OCI-LY7 (cell line): ENCODE measurements around the gene STK33. TPM values are rescaled to one million over a fixed set of nuclear protein-coding genes. Genes with fewer than 3 reads are reported as not detected.

Experiments
- BruUV-seq: library from RNA; stranded (reverse); fragments of 400-500 nt; replicated peaks from 2 replicates; lab custom pipeline; 2021; lab: Mats Ljungman, UMichigan
- CTCF ChIA-PET: fragments of 300-600 bp; sonication (Branson Sonifier 250); formaldehyde crosslinking; loops from one replicate; lab custom pipeline; 2022; ENCODE audit warnings: antibody characterized with exemption; ENCODE audit not compliant: unreplicated experiment; lab: Charles Lee
- POLR2A ChIA-PET: fragments of 300-600 bp; sonication (Branson Sonifier 250); formaldehyde crosslinking; loops from one replicate; lab custom pipeline; 2022; ENCODE audit warnings: antibody characterized with exemption; lab: Charles Lee
- DNase-seq: peaks from one replicate; pipeline ENCODE4 v3.0.0-alpha.2; 2015; ENCODE audit warnings: low spot score
- H2AFZ ChIP-seq: fragments of 200-600 bp; sonication (generic), shearing (Covaris generic); 2 replicates; pipeline ENCODE4 v1.6.1; 2014; ENCODE audit warnings: mild to moderate bottlenecking, antibody characterized with exemption, low read length, moderate library complexity
- H3K27ac ChIP-seq: fragments of 200-600 bp; sonication (generic); 2 replicates; pipeline ENCODE4 v1.5.1; 2014; ENCODE audit warnings: mixed run types, low read depth, mild to moderate bottlenecking, moderate library complexity, low read length, inconsistent platforms; ENCODE audit not compliant: poor library complexity, severe bottlenecking
- H3K36me3 ChIP-seq: fragments of 200-600 bp; sonication (generic); 2 replicates; pipeline ENCODE4 v1.6.1; 2014; ENCODE audit warnings: mild to moderate bottlenecking, antibody characterized with exemption, low read length, moderate library complexity, mixed read lengths; ENCODE audit not compliant: insufficient read depth
- H3K4me1 ChIP-seq: fragments of 200-600 bp; sonication (generic); 2 replicates; pipeline ENCODE4 v1.5.1; 2014; ENCODE audit warnings: mild to moderate bottlenecking, low read length; ENCODE audit not compliant: insufficient read depth, poor library complexity, severe bottlenecking
- H3K4me2 ChIP-seq: fragments of 200-600 bp; sonication (generic); 2 replicates; pipeline ENCODE4 v1.6.1; 2014; ENCODE audit warnings: mild to moderate bottlenecking, low read length
- H3K4me3 ChIP-seq: fragments of 200-600 bp; sonication (generic); 2 replicates; pipeline ENCODE4 v1.5.1; 2014; ENCODE audit warnings: mild to moderate bottlenecking, low read depth, low read length; ENCODE audit not compliant: poor library complexity, severe bottlenecking
- H3K79me2 ChIP-seq: fragments of 200-600 bp; sonication (generic); 2 replicates; pipeline ENCODE4 v1.6.1; 2016; ENCODE audit warnings: low read depth, mild to moderate bottlenecking, low read length, moderate library complexity, mixed read lengths; ENCODE audit not compliant: insufficient read depth
- H3K9me2 ChIP-seq: fragments of 200-600 bp; sonication (generic); 2 replicates; pipeline ENCODE4 v1.6.1; 2016; ENCODE audit warnings: mild to moderate bottlenecking, low read length, mixed read lengths; ENCODE audit not compliant: insufficient read depth
- H3K9me3 ChIP-seq: fragments of 200-600 bp; sonication (generic); 2 replicates; pipeline ENCODE4 v1.6.1; 2014; ENCODE audit warnings: mild to moderate bottlenecking, mixed run types, low read length, mixed read lengths
- H4K20me1 ChIP-seq: fragments of 200-600 bp; sonication (generic); 2 replicates; pipeline ENCODE4 v1.6.1; 2014; ENCODE audit warnings: mild to moderate bottlenecking, antibody characterized with exemption, low read length, moderate library complexity, mixed read lengths; ENCODE audit not compliant: insufficient read depth
- EZH2phosphoT487 ChIP-seq: fragments of 200-600 bp; sonication (generic); IDR thresholded peaks from 2 replicates; pipeline ENCODE4 v1.6.1; 2018; ENCODE audit warnings: low read depth, borderline replicate concordance, mild to moderate bottlenecking, mixed run types, antibody characterized with exemption, low read length, moderate library complexity, mixed read lengths
- intact Hi-C: fragments of 100-400 bp; cut with micrococcal nuclease; formaldehyde crosslinking; loops from one replicate; pipeline ENCODE4 v1.10.0; 2022; ENCODE audit not compliant: unreplicated experiment
- total RNA-seq, 2 experiments: library from RNA; depleted of rRNA in 1 of 2; stranded (reverse); fragments of >200 nt in 1 of 2; shearing (Covaris generic) in 1 of 2; gene quantifications; 2 replicates each; pipeline ENCODE4 v1.2.3, GENCODE V29; 2014 to 2022
- TF ChIP-seq, protein P1 (sequence below): fragments of 200-600 bp; sonication (generic); conservative IDR thresholded peaks from 2 replicates; pipeline ENCODE4 v1.5.1; 2014; ENCODE audit warnings: mild to moderate bottlenecking, antibody characterized with exemption, low read length, moderate library complexity, mixed read lengths

STK33 gene
- total RNA-seq, 2 experiments from 2014 or later, result 0.73 TPM; not detected in 1

DNA sequence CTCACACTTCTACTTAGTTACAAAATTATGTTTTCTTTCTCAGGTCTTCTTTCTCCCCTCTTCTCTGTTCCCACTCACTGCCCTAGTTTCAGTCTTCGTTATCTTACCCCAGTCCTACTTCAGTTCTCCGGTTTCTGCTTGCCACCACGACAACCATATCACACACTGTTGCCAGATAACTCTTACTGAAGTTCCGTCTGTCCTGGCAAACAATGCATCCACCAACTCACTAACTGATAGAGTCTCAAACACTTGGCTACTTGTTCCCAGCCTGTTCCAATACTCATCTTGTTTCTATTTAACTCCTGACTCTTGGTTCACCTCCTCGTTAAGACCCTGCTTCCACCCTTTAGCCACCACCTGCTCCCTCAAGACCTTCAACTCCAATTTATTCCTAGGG is 164.5 kb downstream of the STK33 start:
- Histone ChIP-seq H3K9me3 (no peaks in the 10 kb centered on the region), H4K20me1 (no peaks in the 10 kb centered on the region), H3K4me2 (no peak overlapping the region), H3K36me3 (no peaks in the 10 kb centered on the region), H3K4me3 (no peak overlapping the region), H3K27ac (no peak overlapping the region), H3K4me1 (no peaks in the 10 kb centered on the region), H3K79me2 (no peaks in the 10 kb centered on the region), H3K9me2 (no peaks in the 10 kb centered on the region), H2AFZ (no peak overlapping the region)
- ChIA-PET POLR2A (interaction anchor here (1.1 kb wide), 1 partner anchor 8 kb away, joined by 3 read pairs; no protein-coding TSS in a partner anchor), CTCF (no interaction called here)
- TF ChIP-seq EZH2phosphoT487, result no peak
- TF ChIP-seq, protein P1, sequence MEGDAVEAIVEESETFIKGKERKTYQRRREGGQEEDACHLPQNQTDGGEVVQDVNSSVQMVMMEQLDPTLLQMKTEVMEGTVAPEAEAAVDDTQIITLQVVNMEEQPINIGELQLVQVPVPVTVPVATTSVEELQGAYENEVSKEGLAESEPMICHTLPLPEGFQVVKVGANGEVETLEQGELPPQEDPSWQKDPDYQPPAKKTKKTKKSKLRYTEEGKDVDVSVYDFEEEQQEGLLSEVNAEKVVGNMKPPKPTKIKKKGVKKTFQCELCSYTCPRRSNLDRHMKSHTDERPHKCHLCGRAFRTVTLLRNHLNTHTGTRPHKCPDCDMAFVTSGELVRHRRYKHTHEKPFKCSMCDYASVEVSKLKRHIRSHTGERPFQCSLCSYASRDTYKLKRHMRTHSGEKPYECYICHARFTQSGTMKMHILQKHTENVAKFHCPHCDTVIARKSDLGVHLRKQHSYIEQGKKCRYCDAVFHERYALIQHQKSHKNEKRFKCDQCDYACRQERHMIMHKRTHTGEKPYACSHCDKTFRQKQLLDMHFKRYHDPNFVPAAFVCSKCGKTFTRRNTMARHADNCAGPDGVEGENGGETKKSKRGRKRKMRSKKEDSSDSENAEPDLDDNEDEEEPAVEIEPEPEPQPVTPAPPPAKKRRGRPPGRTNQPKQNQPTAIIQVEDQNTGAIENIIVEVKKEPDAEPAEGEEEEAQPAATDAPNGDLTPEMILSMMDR, result no peak
- intact Hi-C loops, result no loop called here
- no TSS peak for BruUV-seq
- DNase-seq, result no peak

DNA sequence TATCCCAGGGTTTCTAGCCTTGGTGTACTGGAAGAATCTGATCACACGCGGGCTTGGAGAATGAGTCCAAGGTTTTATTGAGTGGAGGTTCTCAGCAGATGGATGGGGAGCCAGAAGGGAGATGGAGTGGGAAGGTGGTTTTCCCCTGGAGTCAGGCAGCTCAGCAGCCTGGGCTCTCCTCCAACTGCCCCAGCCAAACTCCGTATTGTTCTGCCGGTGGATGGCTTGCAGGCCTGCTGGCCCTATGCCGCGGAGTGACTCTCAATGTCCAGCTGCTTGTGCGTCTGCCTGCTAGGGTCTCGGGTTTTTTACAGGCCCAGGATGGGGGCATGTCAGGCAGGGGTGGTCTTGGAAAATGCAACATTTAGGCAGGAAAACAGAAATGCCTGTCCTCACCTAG is 168.0 kb downstream of the STK33 start:
- Histone ChIP-seq H3K9me3 (no peaks in the 10 kb centered on the region), H3K36me3 (no peaks in the 10 kb centered on the region), H3K9me2 (no peaks in the 10 kb centered on the region), H3K4me1 (no peaks in the 10 kb centered on the region), H3K79me2 (no peaks in the 10 kb centered on the region), H3K4me2 (no peak overlapping the region), H2AFZ (no peak overlapping the region), H4K20me1 (no peaks in the 10 kb centered on the region), H3K4me3 (no peak overlapping the region), H3K27ac (no peak overlapping the region)
- CTCF ChIA-PET, result no interaction called here
- POLR2A ChIA-PET, result interaction anchor here (0.6 kb wide), 1 partner anchor 52 kb away, joined by 3 read pairs; no protein-coding TSS in a partner anchor
- no peak for DNase-seq
- intact Hi-C loops, result no loop called here
- TF ChIP-seq EZH2phosphoT487, result no peak
- TF ChIP-seq, protein P1, result no peak
- BruUV-seq, result no TSS peak

DNA sequence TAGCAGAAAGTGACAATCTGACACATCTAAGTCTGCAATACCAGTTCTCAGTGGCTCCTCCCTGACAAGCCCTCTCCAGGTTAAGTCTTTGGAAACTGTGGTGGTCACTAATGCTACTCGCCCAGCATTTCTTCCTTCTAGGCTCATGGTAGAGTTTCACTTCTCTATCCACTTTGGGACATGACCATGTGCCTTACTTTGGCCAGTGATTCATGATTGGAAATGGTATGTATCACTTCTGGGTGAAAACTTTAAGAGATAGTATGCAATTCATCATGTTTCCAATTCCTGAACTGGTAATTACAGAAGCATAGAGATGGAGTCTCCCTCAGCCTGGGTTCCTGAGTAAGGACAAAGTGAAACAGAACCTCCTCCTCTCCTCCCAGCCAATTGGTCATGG is 178.8 kb downstream of the STK33 start:
- POLR2A ChIA-PET, result no interaction called here
- Histone ChIP-seq H3K9me3 (no peaks in the 10 kb centered on the region), H3K36me3 (no peaks in the 10 kb centered on the region), H4K20me1 (no peaks in the 10 kb centered on the region), H3K79me2 (no peaks in the 10 kb centered on the region), H3K4me2 (no peak overlapping the region), H3K27ac (no peak overlapping the region), H3K9me2 (no peaks in the 10 kb centered on the region), H3K4me1 (no peaks in the 10 kb centered on the region), H2AFZ (no peak overlapping the region), H3K4me3 (no peak overlapping the region)
- BruUV-seq, result no TSS peak
- no peak for DNase-seq
- CTCF ChIA-PET, result no interaction called here
- intact Hi-C loops, result no loop called here
- TF ChIP-seq, protein P1, result no peak
- no peak for TF ChIP-seq EZH2phosphoT487
